HG03103 (cell line): ENCODE results near the gene KRT28.
"Not testable (repeated sequence)": the region's sequence is repeated elsewhere in the genome, so short reads cannot be mapped to it uniquely, and the experiment has no call there.

Source experiments
- ATAC-seq: cut with Tn5 transposase; IDR thresholded peaks from one replicate; pipeline ENCODE4 v1.9.1; 2021; ENCODE audit warnings: low read depth; ENCODE audit not compliant: unreplicated experiment

KRT28 gene

DNA sequence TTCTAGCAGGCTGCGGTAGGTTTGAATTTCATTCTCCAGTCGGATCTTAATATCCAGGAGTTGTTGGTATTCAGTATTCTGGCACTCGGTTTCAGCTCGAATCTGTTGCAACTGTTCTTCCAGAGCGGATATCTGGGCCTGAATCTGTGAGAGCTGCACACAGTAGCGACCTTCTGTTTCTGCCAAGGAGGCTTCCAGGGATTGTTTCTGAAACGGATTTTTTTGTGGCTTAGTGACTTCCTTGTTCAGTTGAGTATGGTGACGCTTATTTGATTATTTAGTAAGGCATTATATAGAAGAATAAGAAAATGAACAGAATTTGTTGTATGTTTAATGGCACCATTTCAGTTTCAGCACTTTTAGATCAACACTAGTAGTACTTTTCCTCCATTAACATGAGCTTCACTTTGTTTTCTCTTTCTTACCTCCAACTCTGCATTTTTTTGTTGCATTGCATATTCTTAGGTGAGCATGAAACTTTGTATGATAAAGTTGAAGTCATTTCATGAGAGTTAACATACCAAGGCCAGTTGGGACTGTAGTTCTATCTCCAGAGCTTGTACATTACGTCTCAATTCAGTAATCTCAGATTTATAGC is 19.9 kb upstream of the KRT28 start:
- no peak for ATAC-seq

DNA sequence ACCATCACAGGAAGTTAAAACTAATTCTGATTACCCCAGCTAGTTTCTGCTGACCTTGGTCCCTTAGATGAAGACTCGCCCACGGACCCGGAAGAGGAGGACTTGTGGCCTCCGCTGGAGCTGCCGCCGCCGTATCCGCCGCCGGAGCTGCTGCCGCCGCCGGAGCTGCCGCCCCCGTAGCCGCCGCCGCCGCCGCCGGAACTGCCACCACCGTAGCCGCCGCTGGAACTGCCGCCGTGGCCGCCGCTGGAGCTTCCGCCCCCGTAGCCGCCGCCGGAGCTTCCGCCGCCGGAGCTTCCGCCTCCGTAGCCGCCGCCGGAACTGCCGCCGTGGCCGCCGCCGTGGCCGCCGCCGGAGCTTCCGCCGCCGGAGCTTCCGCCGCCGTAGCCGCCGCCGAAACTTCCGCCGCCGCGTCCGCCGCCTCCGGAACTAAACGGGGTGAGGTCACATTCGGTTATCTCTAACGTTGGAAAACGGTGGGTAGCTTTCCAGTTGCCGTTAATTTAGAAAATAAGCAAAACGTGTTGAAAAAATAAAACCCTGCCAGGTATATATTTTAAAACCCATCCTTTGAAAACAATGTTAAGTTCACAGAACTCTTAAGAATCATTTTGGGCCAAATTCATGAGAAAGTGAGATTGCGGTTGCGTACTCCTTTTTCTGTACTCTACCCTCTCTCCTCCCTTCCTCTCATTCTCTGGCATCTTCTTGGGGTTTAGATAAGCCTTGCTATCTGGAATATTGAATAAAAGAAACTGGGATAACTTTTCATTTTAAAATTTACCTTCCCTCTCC is 19.2 kb upstream of the KRT28 start:
- peak; percentile 80 for ATAC-seq

- ATAC-seq, result no peak
Observed at GRCh38 chr17:40818343-40818732, 18.6 kb upstream of the KRT28 start.

DNA sequence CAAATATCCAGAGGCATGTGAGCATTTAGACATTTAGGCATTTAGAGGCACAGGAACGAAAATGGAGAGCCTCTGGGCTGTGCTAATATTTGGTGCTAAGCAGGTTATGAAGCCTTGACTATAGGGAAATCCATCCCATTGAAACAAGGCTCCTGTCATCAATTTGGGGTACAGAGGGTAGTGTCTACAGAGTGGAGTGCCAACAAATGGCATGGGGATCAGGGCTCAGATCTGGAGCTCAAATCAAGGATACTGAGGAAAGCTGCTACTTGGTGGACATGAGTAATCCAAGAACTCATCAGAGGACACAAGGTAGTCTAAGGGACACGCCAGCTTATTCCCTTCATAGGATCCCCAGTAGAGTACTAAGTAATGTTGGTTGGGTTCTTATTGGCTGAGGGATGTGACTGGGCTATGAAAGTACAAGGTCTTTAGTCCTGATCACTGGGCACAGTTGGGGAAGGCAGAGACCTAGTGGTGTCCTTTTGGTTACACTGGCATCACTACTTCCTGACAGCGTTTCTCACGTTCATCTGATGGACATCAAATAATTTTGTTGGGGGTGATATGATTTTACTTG is 17.4 kb upstream of the KRT28 start:
- no peak for ATAC-seq

DNA sequence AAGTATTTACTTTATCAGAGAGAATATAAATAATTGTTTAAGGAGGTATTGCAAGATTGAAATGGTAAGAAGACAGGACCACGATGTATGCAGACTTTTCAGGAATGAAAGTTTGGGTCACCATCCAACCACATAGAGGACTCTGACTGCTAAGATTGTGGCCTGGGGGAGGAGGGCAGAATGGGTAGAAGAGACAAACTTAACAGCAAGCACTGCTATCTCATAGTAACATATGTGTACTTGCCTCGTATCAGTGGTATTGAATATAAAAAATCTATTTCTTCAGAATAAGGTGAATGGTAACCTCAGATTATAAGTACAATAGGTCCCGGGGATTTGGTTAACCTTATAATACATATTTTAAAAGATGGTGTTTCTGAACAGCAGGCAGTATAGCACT is 16.8 kb upstream of the KRT28 start:
- no peak for ATAC-seq

- ATAC-seq, result no peak
Observed at GRCh38 chr17:40815381-40815780, 15.6 kb upstream of the KRT28 start.

DNA sequence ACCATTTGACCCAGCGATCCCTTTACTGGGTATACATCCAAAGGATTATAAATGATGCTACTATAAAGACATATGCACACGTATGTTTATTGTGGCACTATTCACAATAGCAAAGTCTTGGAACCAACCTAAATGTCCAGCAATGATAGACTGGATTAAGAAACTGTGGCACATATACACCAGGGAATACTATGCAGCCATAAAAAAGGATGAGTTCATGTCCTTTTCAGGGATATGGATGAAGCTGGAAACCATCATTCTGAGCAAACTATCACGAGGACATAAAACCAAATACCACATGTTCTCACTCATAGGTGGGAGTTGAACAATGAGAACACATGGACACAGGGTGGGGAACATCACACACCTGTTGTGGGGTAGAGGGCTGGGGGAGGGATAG is 14.9 kb upstream of the KRT28 start:
- not testable (repeated sequence) for ATAC-seq

GRCh38 chr17:40813804-40814203 is 14.0 kb upstream of the KRT28 start:
- ATAC-seq, result no peak

DNA sequence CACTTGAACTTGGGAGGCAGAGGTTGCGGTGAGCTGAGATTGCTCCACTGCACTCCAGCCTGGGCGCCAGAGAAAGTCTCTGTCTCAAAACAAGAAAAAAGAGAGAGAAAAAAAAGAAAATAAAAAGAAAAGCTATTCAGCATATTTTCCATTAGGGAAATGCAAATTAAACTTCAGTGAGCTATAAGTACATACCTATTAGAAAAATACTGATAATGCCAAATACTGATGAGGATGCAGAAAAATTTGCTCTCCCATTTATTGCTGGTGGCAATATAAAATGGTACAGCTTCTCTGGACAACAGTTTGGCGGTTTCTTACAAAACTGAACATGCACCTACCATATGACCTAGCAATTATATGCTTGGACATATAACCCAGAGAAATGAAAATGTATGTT is 12.9 kb upstream of the KRT28 start:
- ATAC-seq, result no peak

- no peak for ATAC-seq
Observed at GRCh38 chr17:40810494-40810893, 10.7 kb upstream of the KRT28 start.

DNA sequence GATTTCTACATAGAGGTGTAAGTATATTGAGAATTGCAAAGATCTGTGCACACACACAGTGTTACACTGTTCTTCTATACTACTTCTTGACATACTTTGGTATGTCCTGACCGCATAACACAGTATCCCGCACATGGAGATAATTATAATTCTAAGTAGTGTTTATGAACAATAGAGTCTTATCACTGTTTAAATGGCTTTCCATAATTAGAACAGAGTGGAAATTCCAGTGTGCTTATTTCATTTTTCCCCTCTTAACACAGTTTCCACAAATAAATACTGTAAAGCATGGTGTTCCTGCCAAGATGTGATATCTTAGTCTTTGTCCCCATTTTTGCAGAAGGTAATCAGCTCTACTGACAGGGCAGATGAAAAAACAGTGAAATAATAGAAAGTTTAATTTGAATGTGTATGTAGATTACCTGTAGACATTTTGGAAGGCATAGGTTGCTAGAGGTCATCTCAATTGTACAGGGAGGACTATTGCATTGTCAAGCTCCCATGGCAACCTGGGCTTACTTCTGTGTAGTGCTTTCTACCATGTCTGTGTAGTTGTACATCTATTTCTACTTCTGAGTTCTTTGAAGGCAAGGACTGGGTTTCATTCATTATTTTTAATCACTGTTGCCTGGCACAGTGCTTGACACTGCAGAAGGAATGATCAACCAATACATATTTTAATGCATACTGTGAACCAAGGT is 10.1 kb upstream of the KRT28 start:
- no peak for ATAC-seq

GRCh38 chr17:40806131-40806530 is 6.4 kb upstream of the KRT28 start:
- ATAC-seq, result no peak

DNA sequence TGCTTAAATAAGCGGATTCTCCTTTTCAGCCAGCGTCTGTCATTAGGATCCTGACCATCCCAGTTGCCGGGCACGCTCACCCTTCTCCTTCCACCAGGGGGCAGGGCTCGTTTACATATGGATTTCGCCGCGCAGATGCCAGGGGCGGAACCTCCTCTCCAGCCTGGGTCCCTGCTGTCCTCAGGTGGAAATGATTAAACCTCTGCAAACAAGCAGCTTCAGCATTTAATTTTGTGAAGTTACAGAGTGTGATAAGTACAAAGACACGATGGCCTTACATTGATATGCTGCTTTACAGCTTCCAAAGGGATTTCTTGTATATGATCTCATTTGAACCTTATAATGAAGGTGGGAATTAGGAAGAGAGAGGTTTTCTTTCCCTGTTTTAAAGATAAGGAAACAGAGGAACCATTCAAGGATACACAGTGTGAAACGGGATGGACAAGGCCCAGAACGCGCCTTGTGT is 3.9 kb upstream of the KRT28 start:
- ATAC-seq, result no peak

DNA sequence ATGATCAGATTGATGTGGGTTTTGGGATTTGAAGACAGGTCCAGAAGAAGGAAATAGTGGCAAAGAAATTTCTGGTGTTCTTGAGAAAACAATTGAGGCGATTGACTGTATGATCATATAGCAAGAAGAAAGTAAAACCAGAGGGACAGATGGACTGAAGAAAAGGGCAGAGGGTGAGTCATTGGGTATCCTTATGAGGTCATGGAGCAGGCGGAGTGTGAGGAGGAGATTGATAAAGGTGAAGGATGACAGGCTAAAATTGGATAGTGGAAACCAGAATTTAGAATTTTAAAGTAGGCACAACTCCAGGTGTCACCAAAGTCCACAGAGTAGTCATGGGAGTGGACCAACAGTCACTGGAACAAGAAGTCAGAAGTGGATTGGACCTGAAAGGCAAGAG is 1.4 kb upstream of the KRT28 start:
- ATAC-seq, result no peak

DNA sequence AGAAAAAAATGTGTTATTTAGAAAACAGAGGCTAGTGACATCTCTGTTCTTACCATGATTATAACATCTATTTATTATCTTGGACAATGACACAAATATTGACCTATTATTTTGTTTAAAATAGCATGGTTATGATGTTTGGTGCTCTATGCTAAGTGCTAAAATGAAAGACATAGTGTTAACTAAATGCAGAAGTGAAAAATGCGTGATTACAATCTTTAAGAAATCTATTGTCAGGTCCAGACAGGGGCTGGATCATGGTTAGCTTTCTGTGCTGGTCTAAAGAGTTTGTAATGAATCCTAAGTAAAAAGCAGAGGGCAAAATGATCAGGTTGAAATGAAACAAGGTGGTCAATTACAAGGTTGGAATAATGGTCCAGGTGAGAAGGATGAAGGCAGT is 622 bp upstream of the KRT28 start:
- ATAC-seq, result no peak

DNA sequence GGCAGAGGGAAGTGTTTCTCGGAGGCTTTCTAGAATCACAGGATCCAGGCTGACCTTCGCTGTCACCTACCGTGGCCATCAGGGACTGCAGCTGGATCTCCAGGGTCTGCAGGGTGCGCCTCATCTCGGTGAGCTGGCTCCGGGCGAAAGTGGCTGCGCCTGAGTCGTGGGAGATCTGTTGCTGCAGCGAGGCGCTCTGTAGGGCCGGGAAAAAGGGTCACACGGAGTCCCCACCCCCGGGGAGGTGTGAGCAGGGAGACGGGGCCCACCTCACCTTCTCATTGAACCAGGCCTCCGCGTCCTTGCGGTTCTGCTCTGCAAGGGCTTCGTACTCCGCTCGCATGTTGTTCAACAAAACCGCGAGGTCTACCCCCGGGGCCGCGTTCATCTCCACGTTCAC is 2.9 kb downstream of the KRT28 start:
- no peak for ATAC-seq

- no peak for ATAC-seq
Observed at GRCh38 chr17:40795019-40795667, 4.6 kb downstream of the KRT28 start.

GRCh38 chr17:40794466-40794865 is 5.3 kb downstream of the KRT28 start:
- no peak for ATAC-seq

- no peak for ATAC-seq
Observed at GRCh38 chr17:40793832-40794231, 5.9 kb downstream of the KRT28 start.

GRCh38 chr17:40791787-40792436 is 7.8 kb downstream of the KRT28 start:
- ATAC-seq, result no peak
